Tibial artery (tissue), 4 donors: ENCODE measurements around the gene COL15A1.
A peak's percentile ranks its signal among the peaks of the same experiment; 100 is the strongest.

Experiments
- DNase-seq, 2 donors: peaks; one replicate each; pipeline ENCODE4 v3.0.0-alpha.2; 2019
- H3K27ac ChIP-seq, 2 donors: fragments of 200-600 bp; sonication (generic) in 1 of 2; 1 replicate in 1 of 2; 2 replicates in 1 of 2; pipeline ENCODE4 v1.5.1; 2018 to 2019; ENCODE audit warnings: mild to moderate bottlenecking in 1 of 2
- H3K27me3 ChIP-seq, 2 donors: fragments of 200-600 bp; sonication (generic) in 1 of 2; one replicate each; pipeline versions ENCODE4 v1.5.1 to v1.6.0; 2016 to 2019
- H3K36me3 ChIP-seq, 3 donors: fragments of 200-600 bp; sonication (generic) in 2 of 3; one replicate each; pipeline ENCODE4 v1.5.1; 2016 to 2019; ENCODE audit warnings: mild to moderate bottlenecking in 2 of 3
- H3K4me1 ChIP-seq, 4 donors: fragments of 200-600 bp; sonication (generic) in 2 of 4; 1 replicate in 3 of 4; 2 replicates in 1 of 4; pipeline ENCODE4 v1.5.1; 2016 to 2019
- H3K4me3 ChIP-seq, 2 donors: fragments of 200-600 bp; sonication (generic) in 1 of 2; 1 replicate in 1 of 2; 2 replicates in 1 of 2; pipeline ENCODE4 v1.5.1; 2018 to 2019; ENCODE audit warnings: mild to moderate bottlenecking in 2 of 2
- H3K9me3 ChIP-seq, 3 donors: fragments of 200-600 bp; sonication (generic) in 1 of 3; one replicate each; pipeline ENCODE4 v1.5.1; 2016 to 2019
- intact Hi-C: fragments of 100-400 bp; cut with DNase I; formaldehyde crosslinking; loops from one replicate; pipeline ENCODE4 v1.15.0; 2023; ENCODE audit warnings: low total_unique reads
- TF ChIP-seq, protein P1 (sequence below), 2 experiments: fragments of 200-600 bp in 1 of 2; fragments of 450-650 bp in 1 of 2; IDR thresholded peaks; one replicate each; pipeline ENCODE4 v1.5.1; 2017 to 2019; ENCODE audit warnings: antibody characterized with exemption in 2 of 2, mild to moderate bottlenecking in 1 of 2, moderate library complexity in 1 of 2

COL15A1 gene

DNA sequence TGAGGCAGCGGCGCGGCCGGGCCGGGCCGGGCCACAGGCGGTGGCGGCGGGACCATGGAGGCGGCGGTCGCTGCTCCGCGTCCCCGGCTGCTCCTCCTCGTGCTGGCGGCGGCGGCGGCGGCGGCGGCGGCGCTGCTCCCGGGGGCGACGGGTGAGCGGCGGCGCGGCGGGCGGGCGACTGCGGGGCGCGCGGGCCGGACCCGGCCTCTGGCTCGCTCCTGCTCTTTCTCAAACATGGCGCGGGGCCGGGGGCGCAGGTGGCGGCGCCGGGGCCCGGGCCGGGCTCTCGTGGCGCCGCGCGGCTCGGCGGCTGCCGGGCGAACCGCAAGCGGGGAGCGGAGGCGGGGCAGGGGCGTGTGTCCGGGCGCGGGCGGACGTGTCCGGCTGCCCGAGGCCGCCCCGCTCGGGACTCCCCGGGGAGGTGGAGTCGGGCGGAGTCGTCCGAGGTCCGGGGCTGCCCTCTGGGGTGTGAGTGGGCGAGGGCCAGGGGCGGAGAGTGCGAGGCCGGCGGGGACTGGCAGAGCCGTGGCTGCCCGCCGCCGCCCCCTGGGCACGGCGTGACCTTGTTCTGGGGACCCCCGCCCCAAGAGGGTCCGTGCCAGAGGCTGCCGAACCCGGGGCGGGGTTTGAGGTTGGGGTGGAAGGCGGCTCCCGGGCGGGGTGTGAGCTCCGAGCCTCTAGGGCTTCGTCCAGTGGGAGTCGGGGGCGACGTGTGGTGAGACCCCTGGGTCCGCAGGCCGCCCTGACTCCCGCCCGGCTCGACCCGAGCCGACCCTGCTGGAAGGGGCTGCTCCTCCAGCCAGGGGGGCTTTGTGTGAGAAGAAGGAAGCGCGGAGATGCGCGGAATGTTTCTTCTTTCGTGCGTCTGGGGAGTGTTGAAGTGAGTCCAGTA lies 161.7 kb downstream of the COL15A1 start:
- DNase-seq, result peak; percentile 81 to 93
- no peaks in the 10 kb centered on the region for H3K36me3 ChIP-seq
- peak overlapping the region; percentile 97 to 98 for H3K27ac ChIP-seq
- H3K4me1 ChIP-seq, result peaks cover 0 to 64% (median 35%) of the 10 kb centered on the region in 4 donors
- TF ChIP-seq, protein P1, sequence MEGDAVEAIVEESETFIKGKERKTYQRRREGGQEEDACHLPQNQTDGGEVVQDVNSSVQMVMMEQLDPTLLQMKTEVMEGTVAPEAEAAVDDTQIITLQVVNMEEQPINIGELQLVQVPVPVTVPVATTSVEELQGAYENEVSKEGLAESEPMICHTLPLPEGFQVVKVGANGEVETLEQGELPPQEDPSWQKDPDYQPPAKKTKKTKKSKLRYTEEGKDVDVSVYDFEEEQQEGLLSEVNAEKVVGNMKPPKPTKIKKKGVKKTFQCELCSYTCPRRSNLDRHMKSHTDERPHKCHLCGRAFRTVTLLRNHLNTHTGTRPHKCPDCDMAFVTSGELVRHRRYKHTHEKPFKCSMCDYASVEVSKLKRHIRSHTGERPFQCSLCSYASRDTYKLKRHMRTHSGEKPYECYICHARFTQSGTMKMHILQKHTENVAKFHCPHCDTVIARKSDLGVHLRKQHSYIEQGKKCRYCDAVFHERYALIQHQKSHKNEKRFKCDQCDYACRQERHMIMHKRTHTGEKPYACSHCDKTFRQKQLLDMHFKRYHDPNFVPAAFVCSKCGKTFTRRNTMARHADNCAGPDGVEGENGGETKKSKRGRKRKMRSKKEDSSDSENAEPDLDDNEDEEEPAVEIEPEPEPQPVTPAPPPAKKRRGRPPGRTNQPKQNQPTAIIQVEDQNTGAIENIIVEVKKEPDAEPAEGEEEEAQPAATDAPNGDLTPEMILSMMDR (IDR thresholded peaks at IDR 0.05), result peak in 1 of 2 experiments; percentile 28
- no peaks in the 10 kb centered on the region for H3K27me3 ChIP-seq
- H3K4me3 ChIP-seq, result peak overlapping the region; percentile 89 to 96
- H3K9me3 ChIP-seq, result no peaks in the 10 kb centered on the region
- intact Hi-C loops, result loop anchor here (5.0 kb wide), 1 partner anchor 88 kb away; no protein-coding TSS in a partner anchor

DNA sequence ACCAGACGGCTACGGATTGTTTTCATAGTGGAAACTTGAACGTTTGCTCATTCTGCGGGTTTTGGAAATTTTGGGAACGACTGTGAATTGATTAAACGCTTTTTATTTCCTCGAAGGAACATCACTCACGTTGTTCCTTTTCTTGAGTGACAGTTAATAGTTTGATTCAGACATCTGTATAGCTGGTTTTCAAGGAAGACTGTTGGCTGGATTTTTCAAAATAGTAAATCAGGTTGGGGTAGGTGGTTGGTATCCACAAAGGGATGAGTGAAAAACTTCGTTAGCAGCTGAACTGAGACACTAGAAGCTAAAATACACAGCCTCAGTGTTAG lies 162.3 kb downstream of the COL15A1 start:
- Histone ChIP-seq H3K27ac (peak overlapping the region; percentile 97 to 98), H3K4me1 (peaks cover 0 to 70% (median 37%) of the 10 kb centered on the region in 4 donors), H3K4me3 (peak overlapping the region; percentile 89 to 96), H3K27me3 (no peaks in the 10 kb centered on the region), H3K36me3 (no peaks in the 10 kb centered on the region), H3K9me3 (no peaks in the 10 kb centered on the region)
- DNase-seq, result no peak
- intact Hi-C loops, result loop anchor here (5.0 kb wide), 1 partner anchor 89 kb away; no protein-coding TSS in a partner anchor
- TF ChIP-seq, protein P1 (IDR thresholded peaks at IDR 0.05), result no peak

DNA sequence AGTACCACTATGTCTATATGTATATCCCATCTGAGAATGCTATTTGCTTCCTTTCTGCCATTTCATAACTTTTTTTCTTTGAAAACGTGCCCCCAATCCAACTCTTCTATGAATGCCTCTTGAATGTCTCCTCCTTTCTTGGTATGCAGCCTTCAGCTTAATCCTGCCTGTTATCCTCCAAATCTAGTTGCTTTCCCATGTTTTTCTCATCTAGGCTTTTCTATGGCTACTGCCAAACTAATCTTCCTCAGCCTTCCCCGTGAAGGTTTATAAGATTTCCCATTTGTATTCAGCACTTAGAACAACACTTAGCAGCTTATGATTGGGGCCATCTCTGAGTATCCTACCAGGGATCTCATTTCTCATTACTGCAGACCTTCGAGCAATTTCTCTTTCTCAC lies 163.7 kb downstream of the COL15A1 start:
- TF ChIP-seq, protein P1 (IDR thresholded peaks at IDR 0.05), result no peak
- Histone ChIP-seq H3K4me1 (peaks cover 0 to 81% (median 43%) of the 10 kb centered on the region in 4 donors), H3K36me3 (no peaks in the 10 kb centered on the region), H3K4me3 (peak overlapping the region; percentile 7 to 96), H3K27me3 (no peaks in the 10 kb centered on the region), H3K9me3 (no peaks in the 10 kb centered on the region), H3K27ac (peak overlapping the region; percentile 97 to 98)
- no peak for DNase-seq
- intact Hi-C loops, result loop anchor here (5.0 kb wide), 1 partner anchor 90 kb away; no protein-coding TSS in a partner anchor

DNA sequence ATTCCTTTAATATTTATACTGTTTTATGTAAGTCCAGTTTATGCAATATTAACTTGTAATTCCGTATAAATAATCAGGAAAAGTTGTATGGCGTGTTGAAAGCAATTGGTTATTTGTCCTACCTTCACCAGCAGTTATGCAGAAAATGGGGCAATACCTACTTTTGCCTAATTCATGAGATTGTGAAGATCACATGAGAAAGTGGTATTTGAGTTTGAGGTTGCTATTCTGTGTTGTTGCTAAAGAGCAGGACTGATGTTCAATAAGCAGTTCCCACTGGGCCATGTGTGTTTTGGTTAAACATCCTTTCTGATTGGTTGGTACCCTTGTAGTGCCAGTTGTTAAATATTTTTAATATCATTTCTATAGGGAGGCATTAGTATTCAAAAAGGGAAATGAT lies 164.4 kb downstream of the COL15A1 start:
- H3K4me1 ChIP-seq, result peaks cover 0 to 81% (median 47%) of the 10 kb centered on the region in 4 donors
- intact Hi-C loops, result loop anchor here (5.0 kb wide), 1 partner anchor 91 kb away; no protein-coding TSS in a partner anchor

DNA sequence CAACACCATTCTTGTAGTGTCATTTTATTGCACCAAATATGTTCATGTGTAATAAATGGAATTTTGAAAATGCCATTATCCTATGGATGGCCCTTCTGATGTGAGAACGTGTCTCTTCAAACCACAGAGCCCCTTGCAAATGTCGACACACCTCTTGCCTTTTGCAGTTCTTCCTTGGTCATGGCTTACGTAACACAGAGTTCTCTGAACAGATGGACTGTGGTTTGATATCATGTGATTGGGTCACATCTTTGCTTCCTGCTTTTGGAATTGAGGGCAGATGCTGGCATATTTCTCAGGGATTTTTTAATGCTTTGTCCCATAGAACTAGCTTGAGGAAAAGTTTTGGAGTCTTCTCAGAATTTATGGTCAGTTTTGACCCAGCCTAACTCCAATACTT lies 165.8 kb downstream of the COL15A1 start:
- Histone ChIP-seq H3K9me3 (no peaks in the 10 kb centered on the region), H3K36me3 (no peaks in the 10 kb centered on the region), H3K4me1 (peaks cover 0 to 83% (median 54%) of the 10 kb centered on the region in 4 donors), H3K27ac (peak overlapping the region in 1 of 2 donors; percentile 97), H3K4me3 (no peak overlapping the region), H3K27me3 (no peaks in the 10 kb centered on the region)
- peak in 1 of 2 donors; percentile 25 for DNase-seq
- TF ChIP-seq, protein P1 (IDR thresholded peaks at IDR 0.05), result no peak
- intact Hi-C loops, result loop anchor here (5.0 kb wide), 1 partner anchor 92 kb away; no protein-coding TSS in a partner anchor

More for the DNA sequence above, 164.4 kb downstream of the COL15A1 start:
- H3K27ac ChIP-seq, result peak overlapping the region in 1 of 2 donors; percentile 97
- peak overlapping the region in 1 of 2 donors; percentile 96 for H3K4me3 ChIP-seq
- H3K9me3 ChIP-seq, result no peaks in the 10 kb centered on the region
- H3K36me3 ChIP-seq, result no peaks in the 10 kb centered on the region
- TF ChIP-seq, protein P1 (IDR thresholded peaks at IDR 0.05), result no peak
- no peaks in the 10 kb centered on the region for H3K27me3 ChIP-seq
- no peak for DNase-seq
